CD4-positive, alpha-beta T cell treated with Interleukin-21 for 1 hour (primary cell): ENCODE results near the gene GPR15LG.

Experiments
- DNase-seq: peaks from one replicate; pipeline ENCODE4 v3.0.0-alpha.2; 2020

The GPR15LG gene

DNA sequence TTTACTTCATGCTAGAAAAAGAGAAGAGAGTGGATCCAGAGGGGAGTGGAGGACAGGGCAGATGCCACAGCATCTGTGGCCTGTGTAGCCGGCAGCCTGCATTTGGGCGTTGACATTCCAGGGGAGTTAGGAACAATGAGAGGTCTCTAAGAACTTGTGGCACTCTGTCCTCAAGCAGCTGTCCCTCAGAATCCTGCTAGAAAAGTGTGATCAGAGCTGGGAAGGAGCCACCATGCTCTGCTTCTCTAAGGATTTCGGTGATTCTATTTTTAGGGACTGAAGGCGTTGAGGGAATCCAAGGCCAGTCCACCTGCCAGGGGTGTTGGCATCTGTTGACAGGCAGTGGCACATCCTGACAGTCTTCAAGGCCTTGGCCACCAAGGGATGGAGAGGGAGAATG, 44.1 kb downstream of the GPR15LG start:
- no peak for DNase-seq

DNA sequence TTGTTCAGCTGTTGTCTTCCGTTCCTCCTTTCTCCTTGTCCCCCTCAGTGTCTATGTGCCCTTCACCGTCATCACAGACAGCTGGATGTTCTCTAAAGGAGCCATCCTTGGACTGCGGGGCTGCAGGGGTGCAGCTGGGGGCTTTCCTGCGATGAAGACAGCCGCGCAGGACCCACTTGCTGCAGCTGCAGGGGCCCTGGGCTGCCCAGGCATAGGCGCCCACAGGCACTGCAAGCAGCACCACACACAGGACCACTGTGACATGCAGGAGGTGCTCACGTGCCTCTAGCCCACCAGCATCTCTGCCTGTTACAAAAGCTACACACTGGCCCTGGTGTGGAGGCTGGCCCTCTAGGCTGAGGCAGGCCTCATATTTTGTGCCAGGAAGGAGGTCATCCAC, 48.3 kb downstream of the GPR15LG start:
- DNase-seq: no peak

DNA sequence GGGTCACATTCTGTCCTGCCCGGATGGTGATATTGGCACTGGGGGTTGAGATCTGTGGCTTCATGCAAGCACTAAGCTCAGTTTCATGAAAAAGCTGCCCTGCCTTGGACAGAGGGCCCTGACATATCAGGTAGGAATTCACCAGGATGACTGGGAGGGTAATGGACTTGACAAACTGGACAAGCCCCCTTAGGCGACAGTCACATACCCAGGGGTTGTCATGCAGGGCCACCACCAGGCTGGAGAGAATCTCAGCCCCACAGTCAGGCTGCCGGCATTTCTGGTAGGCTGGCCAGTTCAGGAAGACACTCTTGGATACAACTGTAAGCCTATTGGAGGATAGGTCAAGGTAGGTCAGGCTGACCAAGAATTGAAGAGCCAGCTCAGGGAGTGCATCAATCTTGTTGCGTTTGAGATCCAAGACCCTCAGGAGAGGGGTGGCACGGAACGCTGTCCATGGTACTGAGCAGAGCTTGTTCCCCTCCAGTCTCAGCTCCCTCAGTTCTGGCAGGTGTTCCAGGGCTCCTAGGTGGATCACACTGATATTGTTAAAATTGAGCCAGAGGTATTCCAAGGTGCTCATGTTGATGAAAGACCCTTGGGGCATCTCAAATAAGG, 50.9 kb downstream of the GPR15LG start:
- no peak for DNase-seq

DNA sequence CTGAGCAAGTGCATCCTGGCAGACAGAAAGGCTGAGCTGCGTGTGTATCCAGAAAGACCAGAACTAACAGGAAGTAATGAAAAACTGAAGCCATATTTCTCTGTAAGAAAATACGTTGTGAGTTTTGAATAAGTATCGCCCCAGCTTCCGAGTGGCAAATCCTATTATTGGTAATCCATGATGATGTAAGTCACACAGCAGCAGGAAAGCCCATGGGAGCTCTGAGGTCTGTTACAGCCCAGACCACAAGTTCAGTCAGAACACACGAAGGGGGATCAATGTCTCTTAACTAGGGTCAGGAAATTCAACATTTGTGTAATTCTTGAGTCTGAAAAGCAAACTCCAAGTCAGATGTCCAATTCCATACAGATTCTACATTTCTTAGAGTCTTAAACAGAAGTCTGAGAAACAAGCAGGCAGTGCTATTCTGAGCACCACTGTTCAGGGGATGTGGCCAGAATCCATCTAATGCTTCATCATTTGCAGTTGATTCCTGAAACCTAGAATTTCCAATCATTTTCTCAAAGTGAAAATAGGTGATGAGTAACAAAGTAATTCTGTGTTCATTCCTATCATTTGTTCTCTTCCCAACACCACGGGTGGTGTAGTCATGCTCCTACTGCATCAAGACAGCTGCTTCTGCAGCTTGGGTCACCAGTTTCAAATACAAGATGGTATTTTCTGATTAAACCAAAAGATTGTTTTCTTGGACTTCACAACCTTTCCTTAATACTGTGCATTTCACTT, 52.0 kb downstream of the GPR15LG start, which contains the start of gene LRIT2:
Gene LRIT2 (minus strand): TSS at position 118 of the 747 bp plus-strand sequence. CDS start 24 bp downstream, at position 94.
- no peak for DNase-seq

DNA sequence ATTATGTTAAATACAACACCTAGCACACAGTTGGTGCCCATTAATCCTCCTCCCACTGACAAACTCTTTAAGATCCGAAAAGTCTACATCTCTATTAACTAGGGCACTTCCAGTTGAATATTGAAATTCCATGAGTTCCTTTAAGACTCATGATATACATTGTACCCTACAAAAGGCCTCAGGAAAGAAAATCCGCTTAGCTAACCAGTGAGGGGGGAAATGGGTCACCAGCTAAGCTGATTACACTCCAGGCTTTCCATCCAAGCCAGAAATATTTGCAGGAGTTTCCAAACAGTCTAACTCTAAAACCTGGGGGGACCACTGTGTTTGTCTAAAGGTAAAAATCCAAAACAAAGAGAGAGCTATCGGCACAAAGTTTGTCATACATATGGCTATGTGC, 53.0 kb downstream of the GPR15LG start:
- DNase-seq: no peak

DNA sequence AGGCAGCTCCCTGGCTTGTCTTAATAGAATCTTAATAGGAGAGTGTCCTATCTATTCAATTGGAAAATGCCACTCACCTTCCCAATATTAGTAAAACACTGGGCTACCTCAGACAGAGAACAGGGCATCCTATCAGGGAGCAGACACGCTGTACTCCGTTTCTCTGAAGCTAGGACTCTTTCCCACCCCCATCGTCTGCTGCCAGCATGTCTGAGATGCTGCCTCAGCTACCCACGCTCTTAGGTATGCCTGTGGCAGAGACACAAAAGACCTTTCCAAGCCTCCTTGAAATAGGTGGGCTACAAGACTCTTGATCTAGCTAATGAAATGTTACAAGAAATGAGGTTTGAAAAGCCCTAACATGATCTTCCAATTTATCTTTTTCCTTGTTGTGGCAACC, 54.2 kb downstream of the GPR15LG start:
- DNase-seq: no peak

DNA sequence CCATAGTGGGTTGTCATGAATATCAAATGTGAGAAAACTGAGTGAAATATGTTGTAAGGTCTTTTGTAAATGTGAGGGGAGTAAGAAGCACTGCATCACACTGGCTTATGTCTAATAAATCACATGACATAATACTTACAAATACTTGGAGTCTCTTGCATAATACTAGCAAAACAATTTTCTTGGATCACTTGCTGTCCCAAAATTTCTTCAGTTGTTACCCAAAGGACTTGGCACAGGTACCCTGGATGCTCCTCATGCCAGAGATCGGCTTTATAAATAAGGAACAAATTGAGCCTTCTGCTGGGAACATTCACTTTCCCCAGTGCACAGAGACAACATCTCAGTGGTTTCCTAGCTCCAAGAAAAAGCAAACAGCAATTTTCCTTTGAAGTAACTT, 56.8 kb downstream of the GPR15LG start:
- no peak for DNase-seq

DNA sequence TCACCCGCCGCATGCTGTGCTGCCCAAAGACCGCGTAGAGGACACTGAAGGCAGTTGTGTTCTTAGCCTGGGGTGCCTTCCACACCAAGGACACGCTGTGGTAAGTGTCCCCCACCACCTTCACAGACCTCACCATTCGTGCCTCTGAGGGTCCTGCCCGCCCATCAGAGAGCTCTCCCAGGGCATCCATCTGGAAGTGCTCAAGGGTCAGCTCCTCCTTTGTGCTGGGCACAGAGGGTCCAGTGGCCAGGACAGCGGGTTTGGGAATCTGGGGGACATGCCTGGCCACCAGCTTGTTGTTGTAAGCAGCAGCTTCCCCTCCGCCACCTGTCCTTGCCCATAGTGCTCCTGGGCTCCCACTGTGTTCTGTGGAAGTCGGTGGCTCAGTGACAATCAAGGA, 58.8 kb downstream of the GPR15LG start:
- no peak for DNase-seq

DNA sequence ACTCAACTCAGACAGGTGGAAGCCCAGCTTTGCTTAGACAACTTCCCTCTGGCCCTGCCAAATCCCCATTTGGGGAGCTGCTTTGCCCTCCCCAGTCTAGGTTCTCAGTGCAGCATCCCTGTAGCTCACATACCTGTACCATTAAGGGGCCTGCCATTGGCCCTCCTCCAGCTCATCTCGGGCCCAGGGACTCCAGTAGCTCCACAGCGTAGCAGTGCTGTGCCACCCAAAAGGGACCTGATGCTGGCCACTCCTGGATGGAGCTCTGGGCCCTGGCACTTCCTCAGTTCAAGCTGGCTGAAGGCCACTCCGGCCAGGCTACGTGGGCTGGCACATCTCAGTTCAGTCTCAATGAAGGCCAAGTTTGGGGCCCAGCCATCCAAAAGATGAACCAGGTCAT, 60.3 kb downstream of the GPR15LG start:
- no peak for DNase-seq

DNA sequence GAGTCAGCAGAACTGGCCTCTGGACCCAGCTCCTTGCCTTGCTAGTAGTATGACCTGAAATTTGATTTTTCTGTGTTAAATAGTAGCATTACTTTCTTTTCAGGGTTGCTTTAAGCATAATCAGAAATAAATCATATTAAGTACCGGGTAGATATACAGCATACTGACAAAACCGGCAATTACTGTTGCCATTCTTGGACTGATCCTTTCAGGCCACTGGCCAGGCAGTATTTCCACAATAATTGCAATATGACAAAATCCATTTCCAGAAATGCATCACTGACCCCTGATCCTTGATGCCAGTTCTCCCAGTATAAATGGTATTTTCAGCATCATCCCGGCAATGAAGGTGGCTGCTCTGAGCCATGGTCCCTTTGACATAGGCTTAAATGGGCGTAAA, 60.9 kb downstream of the GPR15LG start:
- no peak for DNase-seq
